Measurements from ENCODE around the gene SLC30A2.

SLC30A2 gene

GRCh38 chr1:26070296-26070962 is 24.5 kb upstream of the SLC30A2 start:
- H3K9me3 ChIP-seq (ENCODE audit: control insufficient read depth in 1 of 2, low read length in 2 of 2), result no peaks in the 10 kb centered on the region
- no peaks in the 10 kb centered on the region for H3K36me3 ChIP-seq (ENCODE audit: control insufficient read depth in 1 of 2, insufficient read depth in 2 of 2, low read length in 2 of 2)
- H3K9ac ChIP-seq (ENCODE audit: low read depth in 1 of 2, low read length in 2 of 2), result no peak overlapping the region
- no peak overlapping the region for H3K4me3 ChIP-seq (ENCODE audit: low read depth in 1 of 2, low read length in 2 of 2)
- peaks cover 0 to 1% of the 10 kb centered on the region in 2 donors for H3K4me1 ChIP-seq (ENCODE audit: control insufficient read depth in 1 of 2, insufficient read depth in 2 of 2, low read length in 2 of 2)
- H3K27me3 ChIP-seq (ENCODE audit: control insufficient read depth in 1 of 2, insufficient read depth in 2 of 2, low read length in 2 of 2), result peaks cover 0 to 5% of the 10 kb centered on the region in 2 donors
- H3K27ac ChIP-seq (ENCODE audit: low read depth, low read length), result no peak overlapping the region

GRCh38 chr1:26069941-26070295 is 24.0 kb upstream of the SLC30A2 start:
- H3K27ac ChIP-seq (ENCODE audit: low read depth, low read length), result no peak overlapping the region

GRCh38 chr1:26067432-26067911 is 21.6 kb upstream of the SLC30A2 start, which contains the start of gene TRIM63:
TSS of gene TRIM63 (minus strand) at chr1:26067630. CDS start at chr1:26067494, 136 bp downstream.
- H3K4me1 ChIP-seq (ENCODE audit: control insufficient read depth in 1 of 2, insufficient read depth in 2 of 2, low read length in 2 of 2), result no peaks in the 10 kb centered on the region

More at GRCh38 chr1:26069941-26070295, 24.0 kb upstream of the SLC30A2 start:
- H3K4me1 ChIP-seq (ENCODE audit: control insufficient read depth in 1 of 2, insufficient read depth in 2 of 2, low read length in 2 of 2), result no peaks in the 10 kb centered on the region
- H3K27me3 ChIP-seq (ENCODE audit: control insufficient read depth in 1 of 2, insufficient read depth in 2 of 2, low read length in 2 of 2), result peaks cover 0 to 5% of the 10 kb centered on the region in 2 donors
- no peaks in the 10 kb centered on the region for H3K36me3 ChIP-seq (ENCODE audit: control insufficient read depth in 1 of 2, insufficient read depth in 2 of 2, low read length in 2 of 2)
- no peaks in the 10 kb centered on the region for H3K9me3 ChIP-seq (ENCODE audit: control insufficient read depth in 1 of 2, low read length in 2 of 2)
- no peak overlapping the region for H3K9ac ChIP-seq (ENCODE audit: low read depth in 1 of 2, low read length in 2 of 2)
- no peak overlapping the region for H3K4me3 ChIP-seq (ENCODE audit: low read depth in 1 of 2, low read length in 2 of 2)

GRCh38 chr1:26066857-26067256 is 20.9 kb upstream of the SLC30A2 start:
- Histone ChIP-seq H3K4me3 (ENCODE audit: low read depth in 1 of 2, low read length in 2 of 2) (no peak overlapping the region), H3K27me3 (ENCODE audit: control insufficient read depth in 1 of 2, insufficient read depth in 2 of 2, low read length in 2 of 2) (peaks cover 0 to 3% of the 10 kb centered on the region in 2 donors), H3K9ac (ENCODE audit: low read depth in 1 of 2, low read length in 2 of 2) (no peak overlapping the region), H3K9me3 (ENCODE audit: control insufficient read depth in 1 of 2, low read length in 2 of 2) (no peaks in the 10 kb centered on the region), H3K36me3 (ENCODE audit: control insufficient read depth in 1 of 2, insufficient read depth in 2 of 2, low read length in 2 of 2) (no peaks in the 10 kb centered on the region), H3K27ac (ENCODE audit: low read depth, low read length) (no peak overlapping the region), H3K4me1 (ENCODE audit: control insufficient read depth in 1 of 2, insufficient read depth in 2 of 2, low read length in 2 of 2) (no peaks in the 10 kb centered on the region)

More at GRCh38 chr1:26067432-26067911, 21.6 kb upstream of the SLC30A2 start, which contains the start of gene TRIM63:
- H3K9me3 ChIP-seq (ENCODE audit: control insufficient read depth in 1 of 2, low read length in 2 of 2), result no peaks in the 10 kb centered on the region
- H3K27me3 ChIP-seq (ENCODE audit: control insufficient read depth in 1 of 2, insufficient read depth in 2 of 2, low read length in 2 of 2), result peaks cover 0 to 6% of the 10 kb centered on the region in 2 donors
- H3K4me3 ChIP-seq (ENCODE audit: low read depth in 1 of 2, low read length in 2 of 2), result no peak within 1 kb of the TSS
- H3K27ac ChIP-seq (ENCODE audit: low read depth, low read length), result no peak within 1 kb of the TSS
- H3K9ac ChIP-seq (ENCODE audit: low read depth in 1 of 2, low read length in 2 of 2), result no peak within 1 kb of the TSS
- no peaks in the 10 kb centered on the region for H3K36me3 ChIP-seq (ENCODE audit: control insufficient read depth in 1 of 2, insufficient read depth in 2 of 2, low read length in 2 of 2)

- H3K27me3 ChIP-seq (ENCODE audit: control insufficient read depth in 1 of 2, insufficient read depth in 2 of 2, low read length in 2 of 2), result peaks cover 0 to 3% of the 10 kb centered on the region in 2 donors
- no peaks in the 10 kb centered on the region for H3K4me1 ChIP-seq (ENCODE audit: control insufficient read depth in 1 of 2, insufficient read depth in 2 of 2, low read length in 2 of 2)
- no peak overlapping the region for H3K9ac ChIP-seq (ENCODE audit: low read depth in 1 of 2, low read length in 2 of 2)
- no peak overlapping the region for H3K27ac ChIP-seq (ENCODE audit: low read depth, low read length)
- H3K4me3 ChIP-seq (ENCODE audit: low read depth in 1 of 2, low read length in 2 of 2), result no peak overlapping the region
- no peaks in the 10 kb centered on the region for H3K9me3 ChIP-seq (ENCODE audit: control insufficient read depth in 1 of 2, low read length in 2 of 2)
- no peaks in the 10 kb centered on the region for H3K36me3 ChIP-seq (ENCODE audit: control insufficient read depth in 1 of 2, insufficient read depth in 2 of 2, low read length in 2 of 2)
These were observed 20.2 kb upstream of the SLC30A2 start for GRCh38 chr1:26066160-26066559.

- no peak overlapping the region for H3K4me3 ChIP-seq (ENCODE audit: low read depth in 1 of 2, low read length in 2 of 2)
- no peaks in the 10 kb centered on the region for H3K36me3 ChIP-seq (ENCODE audit: control insufficient read depth in 1 of 2, insufficient read depth in 2 of 2, low read length in 2 of 2)
- no peaks in the 10 kb centered on the region for H3K9me3 ChIP-seq (ENCODE audit: control insufficient read depth in 1 of 2, low read length in 2 of 2)
- peaks cover 0 to 3% of the 10 kb centered on the region in 2 donors for H3K27me3 ChIP-seq (ENCODE audit: control insufficient read depth in 1 of 2, insufficient read depth in 2 of 2, low read length in 2 of 2)
- no peak overlapping the region for H3K9ac ChIP-seq (ENCODE audit: low read depth in 1 of 2, low read length in 2 of 2)
- no peaks in the 10 kb centered on the region for H3K4me1 ChIP-seq (ENCODE audit: control insufficient read depth in 1 of 2, insufficient read depth in 2 of 2, low read length in 2 of 2)
- H3K27ac ChIP-seq (ENCODE audit: low read depth, low read length), result no peak overlapping the region
These were observed 18.6 kb upstream of the SLC30A2 start for GRCh38 chr1:26064553-26064952.

GRCh38 chr1:26060832-26061574 is 15.1 kb upstream of the SLC30A2 start:
- Histone ChIP-seq H3K27me3 (ENCODE audit: control insufficient read depth in 1 of 2, insufficient read depth in 2 of 2, low read length in 2 of 2) (peaks cover 3 to 8% of the 10 kb centered on the region in 2 donors), H3K27ac (ENCODE audit: low read depth, low read length) (no peak overlapping the region), H3K9ac (ENCODE audit: low read depth in 1 of 2, low read length in 2 of 2) (no peak overlapping the region), H3K36me3 (ENCODE audit: control insufficient read depth in 1 of 2, insufficient read depth in 2 of 2, low read length in 2 of 2) (no peaks in the 10 kb centered on the region), H3K4me3 (ENCODE audit: low read depth in 1 of 2, low read length in 2 of 2) (no peak overlapping the region), H3K9me3 (ENCODE audit: control insufficient read depth in 1 of 2, low read length in 2 of 2) (no peaks in the 10 kb centered on the region), H3K4me1 (ENCODE audit: control insufficient read depth in 1 of 2, insufficient read depth in 2 of 2, low read length in 2 of 2) (no peaks in the 10 kb centered on the region)

- Histone ChIP-seq H3K27me3 (ENCODE audit: control insufficient read depth in 1 of 2, insufficient read depth in 2 of 2, low read length in 2 of 2) (peaks cover 3 to 11% of the 10 kb centered on the region in 2 donors), H3K4me3 (ENCODE audit: low read depth in 1 of 2, low read length in 2 of 2) (no peak overlapping the region), H3K9me3 (ENCODE audit: control insufficient read depth in 1 of 2, low read length in 2 of 2) (no peaks in the 10 kb centered on the region), H3K27ac (ENCODE audit: low read depth, low read length) (no peak overlapping the region), H3K4me1 (ENCODE audit: control insufficient read depth in 1 of 2, insufficient read depth in 2 of 2, low read length in 2 of 2) (no peaks in the 10 kb centered on the region), H3K36me3 (ENCODE audit: control insufficient read depth in 1 of 2, insufficient read depth in 2 of 2, low read length in 2 of 2) (no peaks in the 10 kb centered on the region), H3K9ac (ENCODE audit: low read depth in 1 of 2, low read length in 2 of 2) (no peak overlapping the region)
These were observed 14.0 kb upstream of the SLC30A2 start for GRCh38 chr1:26059906-26060305.

- Histone ChIP-seq H3K9me3 (ENCODE audit: control insufficient read depth in 1 of 2, low read length in 2 of 2) (no peaks in the 10 kb centered on the region), H3K9ac (ENCODE audit: low read depth in 1 of 2, low read length in 2 of 2) (no peak overlapping the region), H3K27ac (ENCODE audit: low read depth, low read length) (no peak overlapping the region), H3K36me3 (ENCODE audit: control insufficient read depth in 1 of 2, insufficient read depth in 2 of 2, low read length in 2 of 2) (no peaks in the 10 kb centered on the region), H3K4me3 (ENCODE audit: low read depth in 1 of 2, low read length in 2 of 2) (no peak overlapping the region), H3K27me3 (ENCODE audit: control insufficient read depth in 1 of 2, insufficient read depth in 2 of 2, low read length in 2 of 2) (peaks cover 9 to 10% of the 10 kb centered on the region in 2 donors), H3K4me1 (ENCODE audit: control insufficient read depth in 1 of 2, insufficient read depth in 2 of 2, low read length in 2 of 2) (peaks cover 0 to 5% of the 10 kb centered on the region in 2 donors)
These were observed 12.2 kb upstream of the SLC30A2 start for GRCh38 chr1:26058052-26058595.

- Histone ChIP-seq H3K36me3 (ENCODE audit: control insufficient read depth in 1 of 2, insufficient read depth in 2 of 2, low read length in 2 of 2) (no peaks in the 10 kb centered on the region), H3K4me1 (ENCODE audit: control insufficient read depth in 1 of 2, insufficient read depth in 2 of 2, low read length in 2 of 2) (peaks cover 0 to 5% of the 10 kb centered on the region in 2 donors), H3K9ac (ENCODE audit: low read depth in 1 of 2, low read length in 2 of 2) (no peak overlapping the region), H3K9me3 (ENCODE audit: control insufficient read depth in 1 of 2, low read length in 2 of 2) (no peaks in the 10 kb centered on the region), H3K4me3 (ENCODE audit: low read depth in 1 of 2, low read length in 2 of 2) (no peak overlapping the region), H3K27ac (ENCODE audit: low read depth, low read length) (no peak overlapping the region), H3K27me3 (ENCODE audit: control insufficient read depth in 1 of 2, insufficient read depth in 2 of 2, low read length in 2 of 2) (peaks cover 8 to 9% of the 10 kb centered on the region in 2 donors)
These were observed 11.3 kb upstream of the SLC30A2 start for GRCh38 chr1:26057189-26057588.

Data from duodenal mucosa (tissue), 2 donors.